Measurements from ENCODE around the gene LRIG2. TPM values are rescaled to one million over a fixed set of nuclear protein-coding genes. Genes with fewer than 3 reads are reported as not detected.

The LRIG2 gene
- total RNA-seq, 4 donors from 2014 or later: 23.0 to 41.9 (median 30.6) TPM

GRCh38 chr1:113140588-113141446, 67.8 kb downstream of the LRIG2 start:
- peak; percentile 69 to 72 for DNase-seq
- TF ChIP-seq POLR2A (IDR thresholded peaks at IDR 0.05) (no peak), CTCF (IDR thresholded peaks at IDR 0.05) (peak; percentile 56 to 88 (median 82))
- intact Hi-C loops (cut with DNase I): loop anchor here (5.0 kb wide), 1 partner anchor 536 kb away; no protein-coding TSS in a partner anchor
- no peaks in the 10 kb centered on the region for H3K27me3 ChIP-seq
- WGBS, 2 donors: 37% methylated on average over 13 of the region's 13 CpGs
- H3K27ac ChIP-seq: peak overlapping the region; percentile 52 to 74 (median 66)
- H3K4me3 ChIP-seq (replicated peaks in 1 of 3): no peak overlapping the region
- no peaks in the 10 kb centered on the region for H3K36me3 ChIP-seq
- H3K9me3 ChIP-seq: no peaks in the 10 kb centered on the region
- H3K4me1 ChIP-seq: peaks cover 40 to 49% of the 10 kb centered on the region in 2 donors

- peak overlapping the region; percentile 61 to 74 (median 66) for H3K27ac ChIP-seq
- H3K4me1 ChIP-seq: peaks cover 33 to 47% of the 10 kb centered on the region in 2 donors
- no peak overlapping the region for H3K4me3 ChIP-seq (replicated peaks in 1 of 3)
- WGBS, 2 donors: 34 to 40% methylated on average over 4 of the region's 4 CpGs
- no peaks in the 10 kb centered on the region for H3K36me3 ChIP-seq
- no peaks in the 10 kb centered on the region for H3K27me3 ChIP-seq
- no peaks in the 10 kb centered on the region for H3K9me3 ChIP-seq
- DNase-seq: peak; percentile 9 to 28
- TF ChIP-seq CTCF (IDR thresholded peaks at IDR 0.05) (no peak), POLR2A (IDR thresholded peaks at IDR 0.05) (no peak)
- intact Hi-C loops (cut with DNase I): loop anchor here (5.0 kb wide), 1 partner anchor 535 kb away; no protein-coding TSS in a partner anchor
Measured at GRCh38 chr1:113141650-113142473, 68.9 kb downstream of the LRIG2 start.

- H3K9me3 ChIP-seq: no peaks in the 10 kb centered on the region
- H3K4me1 ChIP-seq: peaks cover 26 to 40% of the 10 kb centered on the region in 2 donors
- no peak for DNase-seq
- H3K4me3 ChIP-seq (replicated peaks in 1 of 3): no peak overlapping the region
- no peaks in the 10 kb centered on the region for H3K36me3 ChIP-seq
- TF ChIP-seq POLR2A (IDR thresholded peaks at IDR 0.05) (no peak), CTCF (IDR thresholded peaks at IDR 0.05) (no peak)
- H3K27me3 ChIP-seq: no peaks in the 10 kb centered on the region
- intact Hi-C loops (cut with DNase I): loop anchor here (5.0 kb wide), 1 partner anchor 535 kb away; no protein-coding TSS in a partner anchor
- WGBS, 2 donors: 58 to 72% methylated on average over 1 of the region's 1 CpG
- peak overlapping the region; percentile 61 to 74 (median 66) for H3K27ac ChIP-seq
Measured at GRCh38 chr1:113142791-113143190, 69.8 kb downstream of the LRIG2 start.

GRCh38 chr1:113146242-113147072, 73.5 kb downstream of the LRIG2 start:
- Histone ChIP-seq H3K4me3 (replicated peaks in 1 of 3) (no peak overlapping the region), H3K9me3 (no peaks in the 10 kb centered on the region), H3K4me1 (peaks cover 20 to 28% of the 10 kb centered on the region in 2 donors), H3K27me3 (no peaks in the 10 kb centered on the region), H3K36me3 (no peaks in the 10 kb centered on the region), H3K27ac (no peak overlapping the region)
- intact Hi-C loops (cut with DNase I): no loop called here
- no peak for TF ChIP-seq CTCF (IDR thresholded peaks at IDR 0.05)
- TF ChIP-seq POLR2A (IDR thresholded peaks at IDR 0.05): no peak
- 81 to 91% methylated on average over 7 of the region's 7 CpGs for WGBS, 2 donors
- DNase-seq: no peak
